IMR-90 (cell line): ENCODE results near the gene SMO. TPM values are rescaled to one million over a fixed set of nuclear protein-coding genes. Genes with fewer than 3 reads are reported as not detected.

ENCODE experiments used
- ATAC-seq: fragments of 200-7000 bp; cut with Tn5 transposase; 2 replicates; pipeline ENCODE4 v1.9.1; 2020; ENCODE audit warnings: low read depth, mild to moderate bottlenecking, moderate library complexity
- BruUV-seq: library from RNA; stranded (reverse); fragments of 400-500 nt; replicated peaks from 2 replicates; lab custom pipeline; 2021; lab: Mats Ljungman, UMichigan
- CTCF ChIA-PET: fragments of 300-600 bp; formaldehyde crosslinking; extraction: SDS; loops from one replicate; lab custom pipeline; 2021; ENCODE audit warnings: antibody characterized with exemption; lab: Yijun Ruan, JAX
- POLR2A ChIA-PET: fragments of 300-600 bp; sonication (Branson Sonifier 250); formaldehyde crosslinking; loops from one replicate; lab custom pipeline; 2022; ENCODE audit warnings: antibody characterized with exemption; ENCODE audit not compliant: unreplicated experiment; lab: Charles Lee
- DNase-seq: peaks from one replicate; pipeline ENCODE4 v3.0.0; 2013
- H2AFZ ChIP-seq: replicated peaks from 2 replicates; pipeline ENCODE3; 2013; ENCODE audit warnings: low read length, mild to moderate bottlenecking; ENCODE audit not compliant: poor library complexity
- H2AK5ac ChIP-seq: 2 replicates; pipeline ENCODE4 v1.6.1; 2013; ENCODE audit warnings: low read depth, low read length, inconsistent platforms
- H2AK9ac ChIP-seq: replicated peaks from 2 replicates; pipeline ENCODE3; 2013; ENCODE audit warnings: mild to moderate bottlenecking, low read depth, low read length, moderate library complexity; ENCODE audit not compliant: poor library complexity
- H2BK120ac ChIP-seq: 2 replicates; pipeline ENCODE4 v1.6.1; 2013; ENCODE audit warnings: low read depth, low read length, inconsistent platforms
- H2BK15ac ChIP-seq: 3 replicates; pipeline ENCODE4 v1.6.1; 2013; ENCODE audit warnings: low read depth, low read length, inconsistent platforms
- H2BK20ac ChIP-seq: 2 replicates; pipeline ENCODE4 v1.6.1; 2013; ENCODE audit warnings: low read depth, mild to moderate bottlenecking, inconsistent platforms, low read length, moderate library complexity
- H2BK5ac ChIP-seq: 2 replicates; pipeline ENCODE4 v1.6.1; 2013; ENCODE audit warnings: mild to moderate bottlenecking, low read depth, low read length, inconsistent platforms; ENCODE audit not compliant: poor library complexity, severe bottlenecking
- H3K14ac ChIP-seq: replicated peaks from 2 replicates; pipeline ENCODE4 v1.6.1; 2013; ENCODE audit warnings: low read depth, low read length, inconsistent platforms
- H3K18ac ChIP-seq: 2 replicates; pipeline ENCODE4 v1.6.1; 2013; ENCODE audit warnings: low read depth, low read length, control low read depth
- H3K23ac ChIP-seq: 2 replicates; pipeline ENCODE4 v1.6.1; 2013; ENCODE audit warnings: low read depth, low read length, inconsistent platforms
- H3K27ac ChIP-seq: 2 replicates; pipeline ENCODE4 v1.5.1; 2013; ENCODE audit warnings: mild to moderate bottlenecking, control low read depth, low read length; ENCODE audit not compliant: insufficient read depth
- H3K27me3 ChIP-seq: 2 replicates; pipeline ENCODE4 v1.6.1; 2013; ENCODE audit warnings: low read length; ENCODE audit not compliant: control insufficient read depth, insufficient read depth
- H3K36me3 ChIP-seq: 2 replicates; pipeline ENCODE4 v1.6.1; 2013; ENCODE audit warnings: low read length, mixed read lengths; ENCODE audit not compliant: control insufficient read depth, insufficient read depth
- H3K4ac ChIP-seq: 2 replicates; pipeline ENCODE4 v1.6.1; 2013; ENCODE audit warnings: low read depth, low read length, inconsistent platforms
- H3K4me1 ChIP-seq: 2 replicates; pipeline ENCODE4 v1.6.1; 2013; ENCODE audit warnings: low read length, mixed read lengths; ENCODE audit not compliant: control insufficient read depth, insufficient read depth
- H3K4me2 ChIP-seq: 2 replicates; pipeline ENCODE4 v1.6.1; 2013; ENCODE audit warnings: low read depth, mild to moderate bottlenecking, control low read depth, low read length, moderate library complexity
- H3K4me3 ChIP-seq: 2 replicates; pipeline ENCODE4 v1.5.1; 2013; ENCODE audit warnings: low read depth, mild to moderate bottlenecking, control low read depth, low read length, moderate library complexity; ENCODE audit not compliant: insufficient read depth
- H3K56ac ChIP-seq: 2 replicates; pipeline ENCODE4 v1.6.1; 2013; ENCODE audit warnings: low read length, inconsistent platforms; ENCODE audit not compliant: insufficient read depth; ENCODE audit errors: extremely low read depth
- H3K79me1 ChIP-seq, 2 experiments: 2 replicates each; pipeline ENCODE4 v1.6.1; 2013; ENCODE audit warnings: low read length in 2 of 2, inconsistent platforms in 1 of 2, low read depth in 1 of 2
- H3K9ac ChIP-seq: 2 replicates; pipeline ENCODE4 v1.6.1; 2013; ENCODE audit warnings: low read depth, low read length, control low read depth
- H3K9me1 ChIP-seq: 2 replicates; pipeline ENCODE4 v1.6.1; 2013; ENCODE audit warnings: low read length, inconsistent platforms; ENCODE audit not compliant: insufficient read depth
- H3K9me3 ChIP-seq: 2 replicates; pipeline ENCODE4 v1.6.1; 2013; ENCODE audit warnings: low read length; ENCODE audit not compliant: control insufficient read depth, insufficient read depth
- H4K20me1 ChIP-seq: 2 replicates; pipeline ENCODE4 v1.6.1; 2013; ENCODE audit warnings: low read length, inconsistent platforms; ENCODE audit not compliant: insufficient read depth
- H4K5ac ChIP-seq: 2 replicates; pipeline ENCODE4 v1.6.1; 2013; ENCODE audit warnings: mild to moderate bottlenecking, low read depth, low read length, control low read depth
- H4K8ac ChIP-seq, 2 experiments: 2 replicates each; pipeline ENCODE4 v1.6.1; 2013; ENCODE audit warnings: low read depth in 2 of 2, low read length in 2 of 2, control low read depth in 1 of 2, inconsistent platforms in 1 of 2
- H4K91ac ChIP-seq: 2 replicates; pipeline ENCODE4 v1.6.1; 2013; ENCODE audit warnings: low read depth, low read length, inconsistent platforms; ENCODE audit not compliant: insufficient read depth
- BHLHE40 ChIP-seq: fragments of 150-350 bp; IDR thresholded peaks from 2 replicates; pipeline ENCODE4 v1.6.1; 2016; ENCODE audit warnings: mild to moderate bottlenecking, low read depth, low read length
- CEBPB ChIP-seq: IDR thresholded peaks from 2 replicates; pipeline ENCODE4 v1.6.1; 2012; ENCODE audit warnings: low read depth, low read length, improper control_type of control experiment
- CHD1 ChIP-seq: IDR thresholded peaks from 2 replicates; pipeline ENCODE4 v1.6.1; 2012; ENCODE audit warnings: low read depth, low read length, improper control_type of control experiment
- FOS ChIP-seq: fragments of 150-350 bp; IDR thresholded peaks from 2 replicates; pipeline ENCODE4 v1.6.1; 2016; ENCODE audit warnings: low read depth, low read length
- MAFK ChIP-seq: IDR thresholded peaks from 2 replicates; pipeline ENCODE4 v1.6.1; 2012; ENCODE audit warnings: low read depth, low read length, improper control_type of control experiment
- MAZ ChIP-seq: IDR thresholded peaks from 2 replicates; pipeline ENCODE4 v1.6.1; 2012; ENCODE audit warnings: low read depth, mild to moderate bottlenecking, low read length, improper control_type of control experiment, moderate library complexity, borderline replicate concordance
- NFE2L2 ChIP-seq: fragments of 150-350 bp; IDR thresholded peaks from 2 replicates; pipeline ENCODE4 v1.6.1; 2016; ENCODE audit warnings: low read depth, mild to moderate bottlenecking, low read length
- SMC3 ChIP-seq: fragments of 150-350 bp; IDR thresholded peaks from 2 replicates; pipeline ENCODE4 v1.6.1; 2016; ENCODE audit warnings: low read depth, mild to moderate bottlenecking, antibody characterized with exemption, low read length, moderate library complexity
- WGBS, 2 experiments: methylation state at CpG; one replicate each; pipeline versions ENCODE4 v1.1.5 to v1.1.7; 2013; ENCODE audit warnings: missing lambda C conversion rate in 2 of 2; ENCODE audit not compliant: insufficient read length in 1 of 2; ENCODE audit errors: extremely low coverage in 2 of 2; 5-methylcytosine and 5-hydroxymethylcytosine counted together
- dilution Hi-C: fragments of 300-500 bp; cut with HindIII; formaldehyde crosslinking; loops from one replicate; pipeline ENCODE4 v1.14.3; 2018; ENCODE audit warnings: low sequenced_read_pairs; ENCODE audit not compliant: unreplicated experiment
- in situ Hi-C: fragments of 300-500 bp; cut with MboI; formaldehyde crosslinking; loops from 3 replicates; pipeline ENCODE4 v1.14.3; 2019; ENCODE audit warnings: low sequenced_read_pairs, inconsistent platforms, mixed read lengths
- intact Hi-C: fragments of 100-400 bp; cut with micrococcal nuclease; formaldehyde crosslinking; loops from 2 replicates; pipeline ENCODE4 v1.10.0; 2022
- polyA plus RNA-seq, 3 experiments: library from polyadenylated mRNA; depleted of rRNA; stranded (reverse); fragments of >200 nt; gene quantifications; 2 replicates each; pipeline ENCODE4 v1.2.3, GENCODE V29; 2012; ENCODE audit warnings: low replicate concordance in 1 of 3
- total RNA-seq: library from RNA; depleted of rRNA; stranded (reverse); fragments of >200 nt; gene quantifications from 2 replicates; pipeline ENCODE4 v1.2.3, GENCODE V29; 2012

SMO gene
- total and polyA plus RNA-seq, 2 of the 4 experiments (the other 2 are of a cell fraction): 18.5 to 24.7 TPM

DNA sequence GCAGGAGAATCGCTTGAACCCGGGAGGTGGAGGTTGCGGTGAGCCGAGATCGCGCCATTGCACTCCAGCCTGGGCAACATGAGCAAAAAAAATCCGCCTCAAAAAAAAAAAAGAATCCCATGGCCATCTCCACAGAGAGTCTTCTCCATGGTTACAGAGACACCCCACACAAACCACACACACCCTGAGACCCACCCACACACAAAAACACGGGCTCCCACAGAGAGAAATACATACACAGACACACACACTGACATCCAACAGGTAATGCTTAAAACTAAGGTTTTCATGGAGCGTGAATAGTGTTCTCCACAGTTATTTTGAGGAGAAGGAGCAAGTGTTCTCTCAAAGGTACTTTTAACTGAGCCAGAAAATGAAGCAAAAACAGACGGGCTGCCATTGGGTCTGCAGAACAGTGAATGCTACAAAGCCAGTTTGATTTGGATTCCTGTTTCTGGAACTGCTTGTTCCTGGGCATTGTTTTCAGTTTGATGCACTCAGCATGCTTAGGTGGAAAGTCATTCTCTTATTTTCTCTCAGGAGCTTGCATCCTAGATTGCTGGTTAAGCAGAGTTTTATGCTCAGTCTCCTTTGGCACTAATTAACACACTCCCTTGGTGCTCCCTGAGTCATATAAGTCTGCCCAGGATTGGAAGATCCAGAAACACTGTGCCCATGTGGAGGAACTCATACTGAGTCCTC, 51.8 kb downstream of the SMO start:
- no peak overlapping the region for H2AFZ ChIP-seq
- H2AK9ac ChIP-seq: no peak overlapping the region
- no peak for TF ChIP-seq MAFK
- TF ChIP-seq MAZ: no peak
- TF ChIP-seq CEBPB: no peak
- no peak for TF ChIP-seq FOS
- TF ChIP-seq NFE2L2: no peak
- TF ChIP-seq SMC3: no peak
- no peak for TF ChIP-seq CHD1
- TF ChIP-seq BHLHE40: no peak
- no peak overlapping the region for H3K56ac ChIP-seq
- ChIA-PET CTCF (no interaction called here), POLR2A (no interaction called here)
- no peak overlapping the region for H2BK120ac ChIP-seq
- no peak overlapping the region for H3K18ac ChIP-seq
- intact Hi-C loops: no loop called here
- no peak overlapping the region for H3K4me3 ChIP-seq
- no peak overlapping the region for H3K9ac ChIP-seq
- H3K23ac ChIP-seq: no peak overlapping the region
- H3K27ac ChIP-seq: no peak overlapping the region
- ATAC-seq (no peak), DNase-seq (no peak)
- H2BK15ac ChIP-seq: no peak overlapping the region
- no peaks in the 10 kb centered on the region for H3K4me1 ChIP-seq
- no peak overlapping the region for H4K5ac ChIP-seq
- no peaks in the 10 kb centered on the region for H3K9me3 ChIP-seq
- H3K14ac ChIP-seq: 0 out of 2 replicates have a peak overlapping the region, but pooled peaks have one; percentile 6
- 100% methylated on average over 1 of the region's 10 CpGs; no CpG with 5 or more reads in 1 of the 2 experiments for WGBS, 2 experiments
- no peak overlapping the region for H2BK20ac ChIP-seq
- BruUV-seq: no TSS peak
- dilution Hi-C loops: no loop called here
- no peaks in the 10 kb centered on the region for H3K9me1 ChIP-seq
- H4K20me1 ChIP-seq: no peaks in the 10 kb centered on the region
- no peaks in the 10 kb centered on the region for H3K36me3 ChIP-seq
- H2AK5ac ChIP-seq: no peak overlapping the region
- in situ Hi-C loops: no loop called here
- H3K79me1 ChIP-seq: peaks cover 0 to 3% of the 10 kb centered on the region in 2 experiments; a peak in 1 of 4 replicates
- no peak overlapping the region for H3K4ac ChIP-seq
- no peak overlapping the region for H2BK5ac ChIP-seq
- no peak overlapping the region for H4K8ac ChIP-seq
- no peak overlapping the region for H3K4me2 ChIP-seq
- no peak overlapping the region for H4K91ac ChIP-seq
- H3K27me3 ChIP-seq: no peaks in the 10 kb centered on the region
